Muscle layer of duodenum (tissue), 2 donors: ENCODE data around the gene HOXC12.

ENCODE experiments used
- H3K27ac ChIP-seq: one replicate; pipeline ENCODE4 v1.7.0; 2013; ENCODE audit warnings: mild to moderate bottlenecking, low read length
- H3K27me3 ChIP-seq: one replicate; pipeline ENCODE4 v1.7.0; 2013; ENCODE audit warnings: low read depth, mild to moderate bottlenecking, control low read depth, low read length
- H3K36me3 ChIP-seq, 2 donors: one replicate each; pipeline ENCODE4 v1.7.0; 2013; ENCODE audit warnings: low read length in 2 of 2, control low read depth in 1 of 2, mild to moderate bottlenecking in 1 of 2; ENCODE audit not compliant: insufficient read depth in 2 of 2, control insufficient read depth in 1 of 2
- H3K4me1 ChIP-seq, 2 donors: one replicate each; pipeline ENCODE4 v1.7.0; 2013; ENCODE audit warnings: low read length in 2 of 2, mild to moderate bottlenecking in 2 of 2, control low read depth in 1 of 2, moderate library complexity in 1 of 2; ENCODE audit not compliant: insufficient read depth in 2 of 2, control insufficient read depth in 1 of 2
- H3K4me3 ChIP-seq, 2 donors: one replicate each; pipeline ENCODE4 v1.7.0; 2013; ENCODE audit warnings: low read length in 2 of 2, low read depth in 1 of 2, mild to moderate bottlenecking in 1 of 2
- H3K9me3 ChIP-seq, 2 donors: one replicate each; pipeline ENCODE4 v1.7.0; 2013; ENCODE audit warnings: low read length in 2 of 2, control low read depth in 1 of 2, mild to moderate bottlenecking in 1 of 2; ENCODE audit not compliant: control insufficient read depth in 1 of 2
- donor health status: healthy.

Gene HOXC12

GRCh38 chr12:53960187-53961024 lies 5.7 kb downstream of the HOXC12 start:
- no peak overlapping the region for H3K4me3 ChIP-seq
- H3K27me3 ChIP-seq, result peaks cover 96% of the 10 kb centered on the region
- no peaks in the 10 kb centered on the region for H3K36me3 ChIP-seq
- no peaks in the 10 kb centered on the region for H3K9me3 ChIP-seq
- H3K4me1 ChIP-seq, result peaks cover 0 to 11% of the 10 kb centered on the region in 2 donors
- no peak overlapping the region for H3K27ac ChIP-seq

GRCh38 chr12:53961025-53961761 lies 6.5 kb downstream of the HOXC12 start:
- Histone ChIP-seq H3K36me3 (no peaks in the 10 kb centered on the region), H3K27ac (no peak overlapping the region), H3K4me1 (peaks cover 0 to 19% of the 10 kb centered on the region in 2 donors), H3K9me3 (no peaks in the 10 kb centered on the region), H3K27me3 (peaks cover 96% of the 10 kb centered on the region), H3K4me3 (no peak overlapping the region)

DNA sequence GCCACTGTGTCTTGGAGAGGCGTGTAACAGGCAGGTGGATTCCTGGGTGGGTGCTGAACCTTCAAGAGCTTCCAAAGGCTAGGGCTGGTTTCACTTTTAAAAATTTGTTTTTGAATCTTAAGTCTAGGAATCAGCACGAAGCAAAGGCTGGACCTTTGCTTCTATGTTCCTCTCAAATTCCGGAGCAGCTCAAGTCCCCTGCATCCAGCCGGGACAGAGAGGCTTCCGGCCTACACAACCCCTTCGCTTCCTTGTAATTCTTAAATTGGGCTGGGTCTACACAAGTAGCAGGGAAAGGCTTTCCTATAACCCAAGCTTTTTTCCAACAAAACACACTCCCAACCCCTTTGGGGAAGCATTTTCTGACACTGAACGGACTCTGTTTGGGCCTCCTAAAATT lies 8.3 kb downstream of the HOXC12 start:
- Histone ChIP-seq H3K36me3 (no peaks in the 10 kb centered on the region), H3K27ac (no peak overlapping the region), H3K4me1 (peaks cover 0 to 26% of the 10 kb centered on the region in 2 donors), H3K27me3 (peaks cover 96% of the 10 kb centered on the region), H3K4me3 (no peak overlapping the region), H3K9me3 (no peaks in the 10 kb centered on the region)

- Histone ChIP-seq H3K27ac (no peak overlapping the region), H3K27me3 (peaks cover 96% of the 10 kb centered on the region), H3K4me3 (no peak overlapping the region), H3K9me3 (no peaks in the 10 kb centered on the region), H3K36me3 (no peaks in the 10 kb centered on the region), H3K4me1 (peaks cover 0 to 26% of the 10 kb centered on the region in 2 donors)
Observed at GRCh38 chr12:53963434-53964314, 9.0 kb downstream of the HOXC12 start.

- Histone ChIP-seq H3K4me3 (no peak overlapping the region), H3K27ac (no peak overlapping the region), H3K27me3 (peaks cover 99% of the 10 kb centered on the region), H3K9me3 (no peaks in the 10 kb centered on the region), H3K4me1 (peaks cover 0 to 26% of the 10 kb centered on the region in 2 donors), H3K36me3 (no peaks in the 10 kb centered on the region)
Observed at GRCh38 chr12:53964315-53964713, 9.6 kb downstream of the HOXC12 start.

DNA sequence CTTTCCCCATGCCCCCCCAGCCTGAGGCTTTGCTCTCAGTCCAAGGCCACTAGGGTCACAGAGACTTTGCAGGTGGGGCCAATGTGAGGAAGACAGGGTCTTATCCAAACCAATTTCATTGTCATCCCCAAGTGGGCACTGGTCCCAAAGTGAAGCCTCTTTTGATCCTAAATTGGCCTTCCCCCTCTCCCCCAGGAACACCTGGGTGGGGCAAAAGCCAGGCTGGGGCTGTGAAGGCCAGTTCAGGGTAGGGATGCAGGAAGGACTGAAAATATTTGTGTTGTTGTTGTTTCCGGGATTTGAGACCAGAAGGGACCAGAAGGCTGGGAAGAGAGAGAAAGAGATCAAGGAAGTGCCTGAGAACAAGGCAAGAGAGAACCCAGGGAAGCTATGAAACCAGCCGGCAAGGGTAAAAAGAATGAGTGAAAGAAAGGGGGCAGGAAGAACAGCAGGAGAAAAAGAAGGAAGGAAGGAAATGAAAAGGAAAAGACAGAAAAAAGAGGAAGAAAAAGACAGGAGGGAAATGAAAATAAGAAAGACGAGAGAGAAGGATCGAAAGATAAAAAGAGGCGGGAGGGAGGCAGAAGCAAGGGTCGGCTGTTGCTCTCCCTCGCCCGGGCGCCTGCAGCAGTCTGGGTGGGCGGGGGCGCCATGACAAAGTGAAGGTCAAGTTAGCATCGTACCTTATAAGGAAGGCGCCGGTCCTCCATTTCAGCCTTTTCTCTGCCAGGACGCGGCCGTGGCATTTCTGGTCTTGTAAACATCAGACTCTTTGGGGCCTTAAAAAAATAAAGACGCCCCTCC lies 10.8 kb downstream of the HOXC12 start:
- Histone ChIP-seq H3K4me3 (no peak overlapping the region), H3K9me3 (no peaks in the 10 kb centered on the region), H3K36me3 (no peaks in the 10 kb centered on the region), H3K27ac (no peak overlapping the region), H3K4me1 (peaks cover 0 to 26% of the 10 kb centered on the region in 2 donors), H3K27me3 (peaks cover 99% of the 10 kb centered on the region)

DNA sequence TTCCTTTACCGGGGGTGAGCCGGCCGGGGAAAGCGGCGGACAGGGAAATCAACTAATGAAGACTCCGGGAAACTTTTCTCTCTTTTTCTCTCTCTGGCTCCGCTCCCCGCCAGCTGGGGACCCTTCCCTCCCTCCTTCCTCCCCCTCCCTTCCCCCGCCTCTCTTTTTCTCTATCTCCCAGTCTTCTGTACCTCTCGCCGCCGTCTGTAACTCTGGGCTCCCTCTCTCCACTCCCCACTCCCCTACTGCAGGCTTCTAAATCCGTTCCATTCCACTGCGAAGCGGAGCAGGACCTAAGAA lies 11.3 kb downstream of the HOXC12 start:
- no peaks in the 10 kb centered on the region for H3K36me3 ChIP-seq
- H3K9me3 ChIP-seq, result no peaks in the 10 kb centered on the region
- peaks cover 0 to 22% of the 10 kb centered on the region in 2 donors for H3K4me1 ChIP-seq
- no peak overlapping the region for H3K27ac ChIP-seq
- H3K27me3 ChIP-seq, result peaks cover 99% of the 10 kb centered on the region
- no peak overlapping the region for H3K4me3 ChIP-seq

- H3K27ac ChIP-seq, result no peak overlapping the region
- no peaks in the 10 kb centered on the region for H3K36me3 ChIP-seq
- H3K4me3 ChIP-seq, result no peak overlapping the region
- H3K4me1 ChIP-seq, result peaks cover 0 to 21% of the 10 kb centered on the region in 2 donors
- H3K27me3 ChIP-seq, result peaks cover 100% of the 10 kb centered on the region
- no peaks in the 10 kb centered on the region for H3K9me3 ChIP-seq
Observed at GRCh38 chr12:53966385-53967133, 11.9 kb downstream of the HOXC12 start.

GRCh38 chr12:53967421-53967925 lies 12.8 kb downstream of the HOXC12 start:
- H3K27ac ChIP-seq, result no peak overlapping the region
- H3K27me3 ChIP-seq, result peaks cover 100% of the 10 kb centered on the region
- H3K4me1 ChIP-seq, result peaks cover 0 to 21% of the 10 kb centered on the region in 2 donors
- H3K4me3 ChIP-seq, result no peak overlapping the region
- H3K9me3 ChIP-seq, result no peaks in the 10 kb centered on the region
- no peaks in the 10 kb centered on the region for H3K36me3 ChIP-seq
